ENCODE data around the gene TMEM168.
"Not testable (repeated sequence)": the region's sequence is repeated elsewhere in the genome, so short reads cannot be mapped to it uniquely, and the experiment has no call there.

TMEM168 gene

GRCh38 chr7:112789817-112790585 lies at the start of gene TMEM168:
Gene TMEM168, minus strand, starts transcription at chr7:112790393. Its CDS starts 5,568 bp downstream, at chr7:112784825.
- no peaks in the 10 kb centered on the region for H3K9me3 ChIP-seq (ENCODE audit: control insufficient read depth, insufficient read depth, low read length)
- H3K4me1 ChIP-seq (ENCODE audit: control insufficient read depth, insufficient read depth, low read length): no peaks in the 10 kb centered on the region
- H3K9ac ChIP-seq (ENCODE audit: low read depth, low read length): peak within 1 kb of the TSS; percentile 92
- H3K27me3 ChIP-seq (ENCODE audit: control insufficient read depth, insufficient read depth, low read length): no peaks in the 10 kb centered on the region
- H3K4me3 ChIP-seq (ENCODE audit: low read depth, low read length): peak within 1 kb of the TSS; percentile 90
- no peaks in the 10 kb centered on the region for H3K36me3 ChIP-seq (ENCODE audit: control insufficient read depth, insufficient read depth, low read length)

- not testable (repeated sequence) for H3K36me3 ChIP-seq (ENCODE audit: control insufficient read depth, insufficient read depth, low read length); H3K4me1 ChIP-seq (ENCODE audit: control insufficient read depth, insufficient read depth, low read length); H3K27me3 ChIP-seq (ENCODE audit: control insufficient read depth, insufficient read depth, low read length); H3K9me3 ChIP-seq (ENCODE audit: control insufficient read depth, insufficient read depth, low read length); H3K4me3 ChIP-seq (ENCODE audit: low read depth, low read length); H3K9ac ChIP-seq (ENCODE audit: low read depth, low read length)
Measured at GRCh38 chr7:112835928-112836327, 45.7 kb upstream of the TMEM168 start.

GRCh38 chr7:112833082-112833481 lies 42.9 kb upstream of the TMEM168 start:
- H3K9ac ChIP-seq (ENCODE audit: low read depth, low read length): no peak overlapping the region
- no peak overlapping the region for H3K4me3 ChIP-seq (ENCODE audit: low read depth, low read length)
- H3K27me3 ChIP-seq (ENCODE audit: control insufficient read depth, insufficient read depth, low read length): no peaks in the 10 kb centered on the region
- no peaks in the 10 kb centered on the region for H3K9me3 ChIP-seq (ENCODE audit: control insufficient read depth, insufficient read depth, low read length)
- no peaks in the 10 kb centered on the region for H3K36me3 ChIP-seq (ENCODE audit: control insufficient read depth, insufficient read depth, low read length)
- H3K4me1 ChIP-seq (ENCODE audit: control insufficient read depth, insufficient read depth, low read length): no peaks in the 10 kb centered on the region

- no peaks in the 10 kb centered on the region for H3K9me3 ChIP-seq (ENCODE audit: control insufficient read depth, insufficient read depth, low read length)
- no peaks in the 10 kb centered on the region for H3K4me1 ChIP-seq (ENCODE audit: control insufficient read depth, insufficient read depth, low read length)
- no peaks in the 10 kb centered on the region for H3K27me3 ChIP-seq (ENCODE audit: control insufficient read depth, insufficient read depth, low read length)
- H3K4me3 ChIP-seq (ENCODE audit: low read depth, low read length): no peak overlapping the region
- H3K36me3 ChIP-seq (ENCODE audit: control insufficient read depth, insufficient read depth, low read length): no peaks in the 10 kb centered on the region
- H3K9ac ChIP-seq (ENCODE audit: low read depth, low read length): no peak overlapping the region
Measured at GRCh38 chr7:112830769-112831168, 40.6 kb upstream of the TMEM168 start.

GRCh38 chr7:112828696-112829095 lies 38.5 kb upstream of the TMEM168 start:
- Histone ChIP-seq H3K27me3 (ENCODE audit: control insufficient read depth, insufficient read depth, low read length) (no peaks in the 10 kb centered on the region), H3K36me3 (ENCODE audit: control insufficient read depth, insufficient read depth, low read length) (no peaks in the 10 kb centered on the region), H3K9ac (ENCODE audit: low read depth, low read length) (no peak overlapping the region), H3K9me3 (ENCODE audit: control insufficient read depth, insufficient read depth, low read length) (no peaks in the 10 kb centered on the region), H3K4me3 (ENCODE audit: low read depth, low read length) (no peak overlapping the region), H3K4me1 (ENCODE audit: control insufficient read depth, insufficient read depth, low read length) (no peaks in the 10 kb centered on the region)

GRCh38 chr7:112821345-112821744 lies 31.2 kb upstream of the TMEM168 start:
- Histone ChIP-seq H3K4me1 (ENCODE audit: control insufficient read depth, insufficient read depth, low read length) (no peaks in the 10 kb centered on the region), H3K36me3 (ENCODE audit: control insufficient read depth, insufficient read depth, low read length) (no peaks in the 10 kb centered on the region), H3K9ac (ENCODE audit: low read depth, low read length) (no peak overlapping the region), H3K27me3 (ENCODE audit: control insufficient read depth, insufficient read depth, low read length) (no peaks in the 10 kb centered on the region), H3K4me3 (ENCODE audit: low read depth, low read length) (no peak overlapping the region), H3K9me3 (ENCODE audit: control insufficient read depth, insufficient read depth, low read length) (no peaks in the 10 kb centered on the region)

- no peaks in the 10 kb centered on the region for H3K4me1 ChIP-seq (ENCODE audit: control insufficient read depth, insufficient read depth, low read length)
- H3K36me3 ChIP-seq (ENCODE audit: control insufficient read depth, insufficient read depth, low read length): no peaks in the 10 kb centered on the region
- no peaks in the 10 kb centered on the region for H3K9me3 ChIP-seq (ENCODE audit: control insufficient read depth, insufficient read depth, low read length)
- no peaks in the 10 kb centered on the region for H3K27me3 ChIP-seq (ENCODE audit: control insufficient read depth, insufficient read depth, low read length)
- H3K9ac ChIP-seq (ENCODE audit: low read depth, low read length): no peak overlapping the region
- no peak overlapping the region for H3K4me3 ChIP-seq (ENCODE audit: low read depth, low read length)
Measured at GRCh38 chr7:112819536-112819935, 29.3 kb upstream of the TMEM168 start.

- Histone ChIP-seq H3K9ac (ENCODE audit: low read depth, low read length) (no peak overlapping the region), H3K4me3 (ENCODE audit: low read depth, low read length) (no peak overlapping the region), H3K9me3 (ENCODE audit: control insufficient read depth, insufficient read depth, low read length) (no peaks in the 10 kb centered on the region), H3K4me1 (ENCODE audit: control insufficient read depth, insufficient read depth, low read length) (no peaks in the 10 kb centered on the region), H3K36me3 (ENCODE audit: control insufficient read depth, insufficient read depth, low read length) (no peaks in the 10 kb centered on the region), H3K27me3 (ENCODE audit: control insufficient read depth, insufficient read depth, low read length) (no peaks in the 10 kb centered on the region)
Measured at GRCh38 chr7:112806156-112806555, 16.0 kb upstream of the TMEM168 start.

GRCh38 chr7:112802406-112802805 lies 12.2 kb upstream of the TMEM168 start:
- Histone ChIP-seq H3K9ac (ENCODE audit: low read depth, low read length) (no peak overlapping the region), H3K27me3 (ENCODE audit: control insufficient read depth, insufficient read depth, low read length) (no peaks in the 10 kb centered on the region), H3K4me3 (ENCODE audit: low read depth, low read length) (no peak overlapping the region), H3K4me1 (ENCODE audit: control insufficient read depth, insufficient read depth, low read length) (no peaks in the 10 kb centered on the region), H3K9me3 (ENCODE audit: control insufficient read depth, insufficient read depth, low read length) (no peaks in the 10 kb centered on the region), H3K36me3 (ENCODE audit: control insufficient read depth, insufficient read depth, low read length) (no peaks in the 10 kb centered on the region)

- no peaks in the 10 kb centered on the region for H3K27me3 ChIP-seq (ENCODE audit: control insufficient read depth, insufficient read depth, low read length)
- no peak overlapping the region for H3K4me3 ChIP-seq (ENCODE audit: low read depth, low read length)
- no peaks in the 10 kb centered on the region for H3K9me3 ChIP-seq (ENCODE audit: control insufficient read depth, insufficient read depth, low read length)
- no peak overlapping the region for H3K9ac ChIP-seq (ENCODE audit: low read depth, low read length)
- no peaks in the 10 kb centered on the region for H3K36me3 ChIP-seq (ENCODE audit: control insufficient read depth, insufficient read depth, low read length)
- no peaks in the 10 kb centered on the region for H3K4me1 ChIP-seq (ENCODE audit: control insufficient read depth, insufficient read depth, low read length)
Measured at GRCh38 chr7:112800486-112800885, 10.3 kb upstream of the TMEM168 start.

- H3K4me1 ChIP-seq (ENCODE audit: control insufficient read depth, insufficient read depth, low read length): no peaks in the 10 kb centered on the region
- H3K36me3 ChIP-seq (ENCODE audit: control insufficient read depth, insufficient read depth, low read length): no peaks in the 10 kb centered on the region
- no peak overlapping the region for H3K4me3 ChIP-seq (ENCODE audit: low read depth, low read length)
- H3K9me3 ChIP-seq (ENCODE audit: control insufficient read depth, insufficient read depth, low read length): no peaks in the 10 kb centered on the region
- H3K9ac ChIP-seq (ENCODE audit: low read depth, low read length): no peak overlapping the region
- no peaks in the 10 kb centered on the region for H3K27me3 ChIP-seq (ENCODE audit: control insufficient read depth, insufficient read depth, low read length)
Measured at GRCh38 chr7:112799448-112800120, 9.4 kb upstream of the TMEM168 start.
